Left lobe of liver (tissue), 2 donors: ENCODE results near the gene KCNQ1. TPM values are rescaled to one million over a fixed set of nuclear protein-coding genes. Genes with fewer than 3 reads are reported as not detected.

Experiments used
- ATAC-seq: fragments of 200-7000 bp; cut with Tn5 transposase; one replicate; pipeline ENCODE4 v1.9.1; 2020; ENCODE audit warnings: mild to moderate bottlenecking, moderate library complexity
- DNase-seq: peaks from one replicate; pipeline ENCODE4 v3.0.0-alpha.2; 2020; ENCODE audit warnings: low spot score
- total RNA-seq: library from RNA; stranded (reverse); gene quantifications from one replicate; pipeline ENCODE4 v1.2.1, GENCODE V29; 2021
- donor health status: DM: no; HTN: no; CAD: no; lungs with moderate emphysema.
- donor health status: DM: no; HTN: yes; CAD: no.

KCNQ1 gene
- total RNA-seq, 1 donor from 2014 or later, result 2.1 TPM

GRCh38 chr11:2564588-2565425 lies 120.0 kb downstream of the KCNQ1 start:
- no peak for ATAC-seq
- DNase-seq, result no peak

- DNase-seq, result no peak
- no peak for ATAC-seq
These were observed 120.8 kb downstream of the KCNQ1 start for GRCh38 chr11:2565447-2566222.

- DNase-seq, result peak; percentile 63
- peak; percentile 71 for ATAC-seq
These were observed 121.6 kb downstream of the KCNQ1 start for GRCh38 chr11:2566223-2567025.

GRCh38 chr11:2567026-2567671 lies 122.3 kb downstream of the KCNQ1 start:
- ATAC-seq (no peak), DNase-seq (no peak)

GRCh38 chr11:2569321-2569721 lies 124.5 kb downstream of the KCNQ1 start:
- no peak for ATAC-seq
- DNase-seq, result no peak

GRCh38 chr11:2569731-2570210 lies 125.0 kb downstream of the KCNQ1 start:
- ATAC-seq, result no peak
- no peak for DNase-seq

GRCh38 chr11:2570211-2570811 lies 125.5 kb downstream of the KCNQ1 start:
- no peak for DNase-seq
- no peak for ATAC-seq

GRCh38 chr11:2570841-2571597 lies 126.2 kb downstream of the KCNQ1 start:
- no peak for ATAC-seq
- no peak for DNase-seq

GRCh38 chr11:2571598-2572281 lies 126.9 kb downstream of the KCNQ1 start:
- ATAC-seq (no peak), DNase-seq (no peak)

GRCh38 chr11:2572491-2573239 lies 127.9 kb downstream of the KCNQ1 start:
- no peak for ATAC-seq
- no peak for DNase-seq

- no peak for ATAC-seq
- DNase-seq, result no peak
These were observed 128.6 kb downstream of the KCNQ1 start for GRCh38 chr11:2573240-2574042.

- DNase-seq (no peak), ATAC-seq (no peak)
These were observed 129.3 kb downstream of the KCNQ1 start for GRCh38 chr11:2574043-2574552.

- no peak for DNase-seq
- ATAC-seq, result no peak
These were observed 130.0 kb downstream of the KCNQ1 start for GRCh38 chr11:2574553-2575535.

GRCh38 chr11:2575591-2576051 lies 130.8 kb downstream of the KCNQ1 start:
- DNase-seq, result no peak
- ATAC-seq, result no peak

- DNase-seq, result peak; percentile 40
These were observed 131.3 kb downstream of the KCNQ1 start for GRCh38 chr11:2576111-2576510.

GRCh38 chr11:2576549-2576948 lies 131.7 kb downstream of the KCNQ1 start:
- ATAC-seq (no peak), DNase-seq (peak; percentile 35)

More at GRCh38 chr11:2576111-2576510, 131.3 kb downstream of the KCNQ1 start:
- ATAC-seq, result no peak
